Measurements from ENCODE around the gene MANF. TPM values are rescaled to one million over a fixed set of nuclear protein-coding genes. Genes with fewer than 3 reads are reported as not detected.
A peak's percentile ranks its signal among the peaks of the same experiment; 100 is the strongest.

MANF gene
- polyA plus RNA-seq, 4 donors: 109 to 163 (median 133) TPM

DNA sequence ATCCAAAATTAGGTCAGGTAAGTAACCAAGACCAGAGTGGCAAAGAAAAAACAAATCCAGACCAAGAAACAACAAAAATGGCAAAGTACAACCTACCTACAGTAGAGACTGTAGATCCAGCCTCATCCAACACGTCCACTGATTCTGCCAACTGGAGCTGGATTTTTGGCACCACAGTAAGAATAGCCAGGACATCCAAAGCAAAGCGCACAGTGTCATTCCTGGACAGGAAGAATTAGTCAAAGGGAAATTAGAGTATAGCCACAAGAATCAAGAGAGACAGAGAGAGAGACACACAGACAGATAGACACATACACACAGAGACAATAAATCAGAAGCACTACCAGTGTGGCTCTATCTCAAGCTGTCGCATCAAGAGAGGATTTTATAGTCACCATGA lies 37.1 kb downstream of the MANF start:
- no peak for DNase-seq (ENCODE audit: low read depth in 4 of 4, low spot score in 3 of 4)

DNA sequence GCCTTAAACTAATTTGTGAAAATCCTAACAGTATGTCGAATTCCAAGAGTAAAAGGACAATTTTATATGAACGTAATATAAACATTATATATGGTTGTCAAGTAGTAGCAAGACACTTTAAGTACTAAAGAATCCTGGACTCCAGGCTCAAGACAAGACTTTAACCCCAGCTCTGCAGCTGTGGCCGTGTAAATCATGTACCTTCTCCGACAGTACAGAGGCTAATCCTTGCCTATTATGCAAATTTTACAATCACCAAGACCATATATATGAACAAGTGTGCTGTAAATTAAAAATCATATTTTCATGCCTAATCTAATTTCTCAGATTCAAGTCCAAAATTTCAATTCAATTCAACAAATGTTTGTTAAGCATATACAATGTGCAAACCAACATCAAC lies 41.8 kb downstream of the MANF start:
- DNase-seq (ENCODE audit: low read depth in 4 of 4, low spot score in 3 of 4): no peak

DNA sequence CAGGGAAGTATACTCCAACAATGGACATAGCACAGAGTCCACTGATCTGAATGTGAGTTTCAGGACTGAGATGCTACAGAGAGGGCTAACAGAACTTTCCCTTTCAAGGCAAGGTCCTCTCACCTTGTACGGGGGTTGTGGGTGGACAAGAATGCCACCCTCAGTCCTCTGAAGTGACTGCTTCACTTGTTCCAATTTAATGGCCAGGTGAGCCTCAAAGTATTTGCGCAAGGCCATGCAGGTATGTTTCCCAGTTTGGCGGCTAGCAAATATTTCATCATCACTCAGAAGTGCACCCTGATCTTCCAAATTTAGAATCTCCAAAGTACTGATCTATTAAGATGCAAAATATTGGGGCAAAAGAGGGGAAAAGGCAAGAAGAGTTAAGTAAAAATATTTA lies 44.0 kb downstream of the MANF start:
- DNase-seq (ENCODE audit: low read depth in 4 of 4, low spot score in 3 of 4): no peak

DNA sequence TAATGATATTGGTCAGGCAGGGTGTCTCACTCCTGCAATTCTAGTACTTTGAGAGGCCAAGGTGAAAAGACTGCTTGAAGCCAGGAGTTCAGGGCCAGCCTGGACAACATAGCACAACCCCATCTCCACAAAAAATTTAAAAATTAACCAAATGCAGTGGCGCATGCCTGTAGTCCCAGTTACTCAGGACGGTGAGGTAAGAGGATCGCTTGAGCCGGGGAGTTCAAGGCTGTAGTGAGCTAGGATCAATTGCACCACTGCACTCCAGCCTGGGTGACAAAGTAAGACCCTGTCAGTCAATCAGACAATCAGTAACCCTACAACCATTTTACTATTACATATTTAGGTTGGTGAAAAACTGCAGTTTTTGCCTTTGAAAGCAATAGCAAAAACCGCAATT lies 49.0 kb downstream of the MANF start:
- DNase-seq (ENCODE audit: low read depth in 4 of 4, low spot score in 3 of 4): no peak

DNA sequence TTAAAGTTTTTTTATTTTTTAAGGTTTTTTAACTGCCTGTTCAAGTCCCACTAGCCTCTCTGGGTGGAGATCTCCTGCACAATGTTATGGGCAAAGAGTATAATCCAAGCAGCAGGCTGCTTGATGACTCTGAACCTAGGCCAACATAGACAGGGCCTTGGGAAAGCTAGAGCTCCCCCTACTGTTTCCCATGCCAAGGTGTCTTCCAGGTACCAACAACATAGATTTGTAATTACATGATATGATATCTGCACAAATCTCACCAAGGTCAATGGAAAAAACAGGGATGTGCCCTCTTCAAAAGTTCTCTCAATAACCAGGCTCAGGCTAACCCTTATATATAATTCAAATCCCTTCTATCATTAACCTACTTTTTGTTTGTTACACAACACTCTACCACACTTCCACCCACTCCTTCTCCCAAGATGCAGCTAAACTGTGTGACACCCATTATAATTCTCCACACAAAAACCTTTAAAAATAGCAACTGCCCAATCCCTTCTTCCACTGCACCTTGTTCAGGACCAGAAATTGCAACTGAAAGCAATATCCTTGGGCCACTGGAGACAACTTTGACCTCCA lies 49.7 kb downstream of the MANF start:
- peak in 3 of 4 donors; percentile 4 to 12 (median 8) for DNase-seq (ENCODE audit: low read depth in 4 of 4, low spot score in 3 of 4)

DNA sequence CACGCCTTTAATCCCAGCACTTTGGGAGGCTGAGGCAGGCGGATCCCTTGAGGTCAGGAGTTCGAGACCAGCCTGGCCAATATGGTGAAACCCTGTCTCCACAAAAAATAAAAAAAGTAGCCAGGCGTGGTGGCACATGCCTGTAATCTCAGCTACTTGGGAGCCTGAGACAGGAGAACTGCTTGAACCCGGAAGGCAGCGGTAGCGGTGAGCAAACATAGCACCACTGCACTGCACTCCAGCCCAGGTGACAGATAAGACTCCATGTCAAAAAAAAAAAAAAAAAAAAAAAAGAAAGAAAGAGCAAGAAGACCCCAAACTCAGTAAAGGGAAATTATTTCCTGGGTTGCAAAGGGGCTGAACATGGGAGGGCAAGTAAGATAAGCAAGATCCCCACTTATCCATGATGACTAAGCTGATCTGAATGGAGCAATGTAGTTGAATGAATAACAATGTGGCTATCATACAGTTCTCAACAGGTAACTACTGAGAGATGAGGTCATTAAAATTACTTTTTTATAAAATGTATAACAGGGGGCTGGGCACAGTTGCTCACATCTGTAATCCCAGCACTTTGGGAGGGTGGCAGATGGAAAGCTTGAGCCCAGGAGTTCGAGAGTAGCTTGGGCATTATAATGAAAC lies 52.0 kb downstream of the MANF start:
- no peak for DNase-seq (ENCODE audit: low read depth in 4 of 4, low spot score in 3 of 4)

Other genes with a start within 250 kb of the MANF start
- 10 to 100 TPM; 38.4 to 40.9 (median 40.1) TPM for gene RBM15B, start 6.0 kb downstream of the MANF start, polyA plus RNA-seq (ENCODE audit: insufficient read length in 4 of 4)
- 10 to 100 TPM; 20.8 to 31.7 (median 29.7) TPM for gene DCAF1, start 114.7 kb downstream of the MANF start, polyA plus RNA-seq (ENCODE audit: insufficient read length in 4 of 4)
- 10 to 100 TPM; 11.5 to 16.0 (median 14.6) TPM for gene RAD54L2, start 153.4 kb downstream of the MANF start, polyA plus RNA-seq (ENCODE audit: insufficient read length in 4 of 4)

Data from left renal pelvis (tissue), 4 donors.